Caco-2 (cell line): Measurements from ENCODE around the gene CTNND2. TPM values are rescaled to one million over a fixed set of nuclear protein-coding genes. Genes with fewer than 3 reads are reported as not detected.

Experiments used
- BruUV-seq: library from RNA; stranded (reverse); fragments of 400-500 nt; replicated peaks from 2 replicates; lab custom pipeline; 2021; lab: Mats Ljungman, UMichigan
- CTCF ChIA-PET: fragments of 300-600 bp; sonication (Branson Sonifier 250); formaldehyde crosslinking; loops from one replicate; lab custom pipeline; 2022; ENCODE audit warnings: antibody characterized with exemption; lab: Charles Lee
- POLR2A ChIA-PET: fragments of 300-600 bp; sonication (Branson Sonifier 250); formaldehyde crosslinking; loops from one replicate; lab custom pipeline; 2022; ENCODE audit warnings: antibody characterized with exemption; lab: Charles Lee
- DNase-seq, 2 experiments: peaks; one replicate each; pipeline versions ENCODE4 v3.0.0 to v3.0.0-alpha.2; 2020 to 2022
- H3K27me3 ChIP-seq: replicated peaks from 2 replicates; pipeline ENCODE4 v1.6.0; 2011; ENCODE audit warnings: low read length; ENCODE audit not compliant: control insufficient read depth, insufficient read depth
- H3K36me3 ChIP-seq: 2 replicates; pipeline ENCODE4 v1.5.1; 2011; ENCODE audit warnings: low read length; ENCODE audit not compliant: control insufficient read depth, insufficient read depth
- H3K4me1 ChIP-seq: fragments of 250-450 bp; sonication (Bioruptor Pico); 2 replicates; pipeline ENCODE4 v1.5.1; 2020; ENCODE audit warnings: mild to moderate bottlenecking
- H3K4me3 ChIP-seq: 2 replicates; pipeline ENCODE4 v1.5.1; 2011; ENCODE audit warnings: low read depth, mild to moderate bottlenecking, control low read depth, low read length
- H3K9me3 ChIP-seq: fragments of 250-450 bp; sonication (Bioruptor Pico); 2 replicates; pipeline ENCODE4 v1.5.1; 2020; ENCODE audit warnings: mild to moderate bottlenecking, moderate library complexity
- H3K27ac Mint-ChIP-seq: one replicate; pipeline ENCODE4 v1.8.0; 2022; ENCODE audit warnings: mixed read lengths; ENCODE audit not compliant: unreplicated experiment
- H3K27me3 Mint-ChIP-seq: one replicate; pipeline ENCODE4 v1.8.0; 2022; ENCODE audit warnings: mixed read lengths; ENCODE audit not compliant: insufficient read depth, unreplicated experiment
- H3K36me3 Mint-ChIP-seq: one replicate; pipeline ENCODE4 v1.8.0; 2022; ENCODE audit warnings: mild to moderate bottlenecking, mixed read lengths; ENCODE audit not compliant: insufficient read depth, unreplicated experiment
- H3K4me1 Mint-ChIP-seq: one replicate; pipeline ENCODE4 v1.8.0; 2022; ENCODE audit warnings: low read depth, mixed read lengths; ENCODE audit not compliant: unreplicated experiment
- H3K4me3 Mint-ChIP-seq: one replicate; pipeline ENCODE4 v1.8.0; 2022; ENCODE audit warnings: mild to moderate bottlenecking, moderate library complexity, mixed read lengths; ENCODE audit not compliant: unreplicated experiment
- H3K9me3 Mint-ChIP-seq: one replicate; pipeline ENCODE4 v1.8.0; 2022; ENCODE audit warnings: mixed read lengths; ENCODE audit not compliant: unreplicated experiment
- CTCF ChIP-seq, 2 experiments: fragments of 200-600 bp in 1 of 2; IDR thresholded peaks; 1 replicate in 1 of 2; 2 replicates in 1 of 2; pipeline versions ENCODE4 v1.5.1 to v1.8.0; 2011 to 2022; ENCODE audit warnings: antibody characterized with exemption in 1 of 2, control low read depth in 1 of 2, inconsistent platforms in 1 of 2, low read depth in 1 of 2, low read length in 1 of 2, mild to moderate bottlenecking in 1 of 2, moderate library complexity in 1 of 2; ENCODE audit not compliant: insufficient read depth in 1 of 2, severe bottlenecking in 1 of 2, unreplicated experiment in 1 of 2
- intact Hi-C: fragments of 100-400 bp; cut with micrococcal nuclease; formaldehyde crosslinking; loops from one replicate; pipeline ENCODE4 v1.10.0; 2022; ENCODE audit not compliant: unreplicated experiment
- total RNA-seq: library from RNA; stranded (reverse); gene quantifications from 2 replicates; pipeline ENCODE4 v1.2.3, GENCODE V29; 2022

The CTNND2 gene
- total RNA-seq, 1 experiment from 2014 or later = 0.32 TPM

GRCh38 chr5:11197726-11198125, 706.5 kb downstream of the CTNND2 start:
- no TSS peak for BruUV-seq
- no peak overlapping the region for H3K4me3 Mint-ChIP-seq
- Histone ChIP-seq H3K4me3 (no peak overlapping the region), H3K36me3 (no peaks in the 10 kb centered on the region), H3K4me1 (no peaks in the 10 kb centered on the region), H3K27me3 (no peaks in the 10 kb centered on the region), H3K9me3 (no peaks in the 10 kb centered on the region)
- DNase-seq = no peak
- H3K27ac Mint-ChIP-seq = no peak overlapping the region
- POLR2A ChIA-PET = no interaction called here
- no peaks in the 10 kb centered on the region for H3K4me1 Mint-ChIP-seq
- peaks cover 16% of the 10 kb centered on the region for H3K27me3 Mint-ChIP-seq
- H3K9me3 Mint-ChIP-seq = no peaks in the 10 kb centered on the region
- CTCF ChIA-PET = no interaction called here
- no peak for TF ChIP-seq CTCF (IDR thresholded peaks at IDR 0.05; ENCODE audit: insufficient read depth in 1 of 2, low read depth in 1 of 2, low read length in 1 of 2, severe bottlenecking in 1 of 2, unreplicated experiment in 1 of 2)
- H3K36me3 Mint-ChIP-seq = no peaks in the 10 kb centered on the region
- intact Hi-C loops = no loop called here

GRCh38 chr5:11191673-11192072, 712.6 kb downstream of the CTNND2 start:
- Histone ChIP-seq H3K4me1 (no peaks in the 10 kb centered on the region), H3K36me3 (no peaks in the 10 kb centered on the region), H3K9me3 (no peaks in the 10 kb centered on the region), H3K4me3 (no peak overlapping the region), H3K27me3 (no peaks in the 10 kb centered on the region)
- no peak for DNase-seq
- Mint-ChIP-seq H3K27ac (no peak overlapping the region), H3K9me3 (no peaks in the 10 kb centered on the region), H3K4me3 (no peak overlapping the region), H3K4me1 (no peaks in the 10 kb centered on the region), H3K36me3 (no peaks in the 10 kb centered on the region), H3K27me3 (peaks cover 7% of the 10 kb centered on the region)
- ChIA-PET CTCF (no interaction called here), POLR2A (no interaction called here)
- intact Hi-C loops = no loop called here
- BruUV-seq = no TSS peak
- TF ChIP-seq CTCF (IDR thresholded peaks at IDR 0.05; ENCODE audit: insufficient read depth in 1 of 2, low read depth in 1 of 2, low read length in 1 of 2, severe bottlenecking in 1 of 2, unreplicated experiment in 1 of 2) = no peak

GRCh38 chr5:11182441-11183080, 721.7 kb downstream of the CTNND2 start:
- CTCF ChIA-PET = interaction anchor here (0.7 kb wide), 1 partner anchor 69 kb away, joined by 3 read pairs; no protein-coding TSS in a partner anchor
- Mint-ChIP-seq H3K9me3 (no peaks in the 10 kb centered on the region), H3K27me3 (no peaks in the 10 kb centered on the region), H3K27ac (no peak overlapping the region), H3K4me3 (no peak overlapping the region), H3K36me3 (no peaks in the 10 kb centered on the region), H3K4me1 (no peaks in the 10 kb centered on the region)
- Histone ChIP-seq H3K4me1 (no peaks in the 10 kb centered on the region), H3K4me3 (no peak overlapping the region), H3K36me3 (no peaks in the 10 kb centered on the region), H3K27me3 (no peaks in the 10 kb centered on the region), H3K9me3 (no peaks in the 10 kb centered on the region)
- TF ChIP-seq CTCF (IDR thresholded peaks at IDR 0.05; ENCODE audit: insufficient read depth in 1 of 2, low read depth in 1 of 2, low read length in 1 of 2, severe bottlenecking in 1 of 2, unreplicated experiment in 1 of 2) = peak; percentile 56 to 62
- peak in 1 of 2 experiments; percentile 62 for DNase-seq
- intact Hi-C loops = loop anchor here (1.0 to 10.0 kb wide), 4 partner anchors 133 to 730 kb away; no protein-coding TSS in a partner anchor
- POLR2A ChIA-PET = no interaction called here
- no TSS peak for BruUV-seq
